HG03520 (cell line): Measurements from ENCODE around the gene RNPEPL1.

Experiments
- ATAC-seq: cut with Tn5 transposase; IDR thresholded peaks from one replicate; pipeline ENCODE4 v1.9.1; 2021; ENCODE audit warnings: mild to moderate bottlenecking, moderate library complexity; ENCODE audit not compliant: unreplicated experiment

The RNPEPL1 gene

GRCh38 chr2:240576036-240576435 lies 7.8 kb downstream of the RNPEPL1 start:
- ATAC-seq, result no peak

DNA sequence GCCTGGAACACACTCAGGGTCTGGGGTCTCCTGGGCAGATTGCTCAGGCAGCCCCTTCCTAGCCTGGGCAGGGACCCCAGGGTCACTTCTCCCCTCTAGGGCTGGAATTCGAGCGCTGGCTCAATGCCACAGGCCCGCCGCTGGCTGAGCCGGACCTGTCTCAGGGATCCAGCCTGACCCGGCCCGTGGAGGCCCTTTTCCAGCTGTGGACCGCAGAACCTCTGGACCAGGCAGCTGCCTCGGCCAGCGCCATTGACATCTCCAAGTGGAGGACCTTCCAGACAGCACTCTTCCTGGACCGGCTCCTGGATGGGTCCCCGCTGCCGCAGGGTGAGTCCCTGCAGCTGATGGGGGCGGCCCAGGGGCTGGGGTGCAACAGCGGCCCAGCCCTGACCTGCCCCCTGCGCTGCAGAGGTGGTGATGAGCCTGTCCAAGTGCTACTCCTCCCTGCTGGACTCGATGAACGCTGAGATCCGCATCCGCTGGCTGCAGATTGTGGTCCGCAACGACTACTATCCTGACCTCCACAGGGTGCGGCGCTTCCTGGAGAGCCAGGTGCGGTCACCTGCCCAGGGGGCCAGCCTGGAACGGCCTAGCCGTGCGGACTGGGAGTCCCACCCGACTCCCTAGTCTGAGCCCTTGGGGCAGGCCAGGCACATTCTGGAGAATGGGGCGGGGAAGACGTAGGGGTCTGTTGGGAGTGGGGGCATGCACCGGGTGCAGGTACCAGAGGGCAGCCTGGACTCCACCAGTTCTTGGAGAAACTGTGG lies 8.3 kb downstream of the RNPEPL1 start:
- no peak for ATAC-seq

- ATAC-seq, result no peak
Measured at GRCh38 chr2:240577281-240578109, 9.2 kb downstream of the RNPEPL1 start.

- ATAC-seq, result no peak
Measured at GRCh38 chr2:240578110-240578450, 9.8 kb downstream of the RNPEPL1 start.

- ATAC-seq, result no peak
Measured at GRCh38 chr2:240578488-240578887, 10.2 kb downstream of the RNPEPL1 start.

GRCh38 chr2:240579071-240579762 lies 10.9 kb downstream of the RNPEPL1 start:
- no peak for ATAC-seq

- ATAC-seq, result peak; percentile 42
Measured at GRCh38 chr2:240579771-240580614, 11.7 kb downstream of the RNPEPL1 start.

GRCh38 chr2:240581811-240582210 lies 13.5 kb downstream of the RNPEPL1 start:
- no peak for ATAC-seq

DNA sequence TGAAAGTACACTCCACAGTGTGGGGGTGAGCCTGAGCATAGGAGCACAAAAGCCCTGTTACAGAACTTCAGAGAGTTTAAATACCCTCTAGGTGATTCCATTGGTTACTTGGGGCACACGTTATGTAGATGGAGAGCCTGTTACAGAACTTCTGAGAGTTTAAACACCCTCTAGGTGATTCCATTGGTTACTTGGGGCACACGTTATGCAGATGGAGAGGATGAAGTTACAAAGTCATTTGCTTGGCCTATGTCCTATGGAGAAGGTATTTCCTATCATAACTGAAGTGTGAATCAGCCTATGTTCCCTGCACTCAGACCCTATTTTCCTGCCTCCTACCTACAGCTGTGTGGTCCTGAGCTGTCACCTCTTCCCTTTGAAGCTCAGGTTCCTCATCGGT lies 14.5 kb downstream of the RNPEPL1 start:
- no peak for ATAC-seq

DNA sequence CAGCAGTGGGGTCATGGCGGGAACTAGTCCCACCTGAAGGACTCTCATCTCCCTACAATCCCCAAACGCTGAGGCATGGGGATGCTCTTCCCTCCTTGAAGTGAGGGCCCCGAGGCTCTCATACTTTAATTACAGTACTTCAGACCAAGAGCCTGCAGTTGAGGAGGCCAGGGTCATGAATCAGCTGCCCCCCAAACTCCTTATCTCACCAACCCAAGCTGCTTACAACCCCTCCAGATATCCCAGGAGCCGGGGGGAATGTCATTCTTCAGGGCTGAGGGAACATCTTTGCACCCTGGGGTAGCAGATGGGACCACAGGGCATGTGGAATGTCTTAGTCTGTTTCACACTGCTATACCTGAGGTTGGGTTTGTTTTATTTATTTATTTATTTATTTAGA lies 15.5 kb downstream of the RNPEPL1 start:
- ATAC-seq, result no peak

DNA sequence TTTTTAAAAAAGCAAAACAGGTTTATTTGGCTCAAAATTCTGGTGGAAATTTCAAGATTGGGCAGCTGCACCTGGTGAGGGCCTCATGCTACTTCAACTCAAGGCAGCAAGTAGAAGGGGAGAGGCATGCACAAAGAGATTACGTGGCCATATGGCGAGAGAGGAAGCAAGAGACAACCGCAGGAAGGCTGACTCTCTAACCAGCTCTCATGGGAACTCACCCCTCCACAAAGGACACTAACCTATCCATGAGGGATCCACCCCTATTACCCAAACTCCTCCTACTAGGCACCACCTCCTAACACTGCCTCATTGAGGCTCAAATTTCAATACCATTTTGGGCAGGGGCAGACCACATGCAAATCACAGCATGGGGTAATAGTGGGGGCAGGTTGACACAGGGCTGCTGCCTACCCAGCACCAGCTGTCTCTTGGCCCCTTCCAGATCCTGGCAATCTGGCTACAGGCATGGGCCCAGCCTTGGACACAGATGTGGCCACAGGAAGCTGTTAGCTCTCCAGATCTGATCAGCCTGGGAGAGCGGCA lies 16.3 kb downstream of the RNPEPL1 start:
- peak; percentile 37 for ATAC-seq

GRCh38 chr2:240585101-240585500 lies 16.8 kb downstream of the RNPEPL1 start:
- ATAC-seq, result peak; percentile 14

GRCh38 chr2:240585681-240586197 lies 17.5 kb downstream of the RNPEPL1 start:
- no peak for ATAC-seq

DNA sequence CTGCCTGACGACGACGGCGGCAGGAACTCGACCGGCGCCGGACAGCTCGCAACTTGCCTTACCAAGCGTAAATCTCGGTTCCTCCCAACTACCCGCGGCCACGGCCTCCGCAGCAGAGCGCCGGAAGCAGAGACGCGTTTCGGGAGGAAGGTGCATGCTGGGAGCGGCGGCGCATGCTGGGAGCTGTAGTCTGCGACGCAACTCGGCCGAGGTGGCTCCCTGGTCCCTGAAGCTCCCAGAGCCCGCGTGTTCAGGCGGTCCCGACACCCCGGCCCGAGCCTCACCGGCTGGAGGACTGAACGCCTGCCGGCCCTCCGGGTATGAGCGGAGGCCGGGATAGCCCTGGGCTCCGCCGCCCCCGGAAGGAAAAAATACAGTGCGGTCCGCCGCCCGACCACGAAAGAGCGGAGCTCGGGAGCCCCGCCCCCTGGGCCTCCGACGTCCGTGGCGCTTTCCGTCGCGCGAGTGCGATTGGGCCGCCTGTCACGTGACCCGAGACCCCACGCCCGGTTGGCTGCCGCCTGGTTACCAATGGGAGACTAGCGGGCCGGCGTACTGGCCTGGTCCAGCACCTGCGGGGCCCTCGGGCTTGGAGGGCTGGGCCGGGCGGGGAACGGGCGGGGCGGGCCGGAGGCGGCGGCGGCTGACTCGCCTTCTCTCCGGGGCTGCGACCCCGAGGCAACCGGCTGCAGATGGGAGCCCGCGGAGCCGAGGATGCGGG lies 18.1 kb downstream of the RNPEPL1 start, which contains the start of gene CAPN10:
CAPN10 (plus strand) TSS at position 537 of the 721 bp plus-strand sequence; CDS start at position 715, 178 bp downstream.
- ATAC-seq, result peak; percentile 52

DNA sequence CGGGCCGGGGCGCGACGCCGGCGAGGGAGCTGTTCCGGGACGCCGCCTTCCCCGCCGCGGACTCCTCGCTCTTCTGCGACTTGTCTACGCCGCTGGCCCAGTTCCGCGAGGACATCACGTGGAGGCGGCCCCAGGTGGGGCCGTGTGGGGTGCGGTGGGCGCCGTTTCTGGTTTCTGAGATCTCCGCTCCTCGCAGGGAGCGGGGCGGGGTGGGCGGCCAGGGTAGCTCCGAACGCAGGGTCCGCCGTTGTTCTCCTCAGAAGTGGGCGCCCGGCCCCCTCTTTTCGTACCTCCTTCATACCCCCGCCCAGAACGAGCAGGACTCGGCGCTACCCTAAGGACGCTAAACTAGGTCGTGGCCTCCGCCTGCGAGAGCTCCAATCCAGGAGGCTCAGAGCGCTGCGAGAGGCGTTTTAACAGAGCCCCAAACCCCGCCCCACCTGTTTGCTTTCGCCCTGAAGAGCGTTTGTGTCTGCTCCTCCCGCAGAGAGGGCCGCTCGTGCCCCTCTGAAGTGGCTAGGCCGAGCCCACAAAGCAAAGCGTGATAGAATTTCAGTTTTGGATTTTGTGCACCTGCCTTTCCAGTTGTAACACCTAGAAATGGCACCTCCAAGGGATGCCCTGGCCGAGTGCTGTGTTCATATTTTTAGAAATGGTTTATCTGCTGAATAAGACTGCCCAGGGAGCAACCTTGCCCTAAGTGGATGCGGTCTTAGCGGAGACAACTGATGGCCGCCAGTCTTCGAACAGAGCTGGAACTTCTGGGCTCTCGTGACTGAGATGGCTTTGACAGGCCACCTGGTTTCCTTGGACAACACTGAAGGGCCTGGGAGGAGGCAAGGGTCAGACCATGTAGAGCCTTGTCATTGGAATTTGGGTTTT lies 18.9 kb downstream of the RNPEPL1 start:
- ATAC-seq, result peak; percentile 1

DNA sequence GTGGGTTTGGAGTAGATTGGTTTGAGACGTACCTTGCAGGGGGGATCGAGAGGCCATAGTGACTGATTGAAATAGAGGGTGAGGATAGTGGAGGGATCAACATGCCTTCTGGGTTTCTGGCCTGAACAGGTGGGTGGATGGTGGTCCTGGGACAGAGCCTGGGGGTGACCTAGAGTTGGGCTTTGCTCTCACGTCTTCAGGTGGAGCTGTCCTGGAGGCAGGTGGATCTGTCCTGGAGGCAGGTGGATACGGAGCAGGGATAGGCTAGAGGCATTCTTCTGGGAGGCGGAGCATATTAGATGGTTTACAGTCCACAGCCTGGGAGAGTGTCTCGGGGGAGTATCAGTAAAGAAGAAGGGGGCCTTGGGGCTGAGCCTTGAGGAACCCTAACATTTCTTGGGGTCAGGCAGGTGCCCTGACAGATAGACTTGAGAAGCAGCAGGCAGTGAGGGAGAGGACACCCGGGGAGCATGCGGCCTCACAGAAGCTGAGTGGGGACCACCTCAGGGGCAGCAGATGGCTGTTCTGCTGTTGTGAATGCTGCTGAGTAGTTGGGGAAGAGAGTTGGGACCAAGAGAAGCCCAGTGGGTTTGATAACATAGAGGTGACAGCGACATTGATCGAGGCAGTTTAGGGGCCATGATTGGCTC lies 19.8 kb downstream of the RNPEPL1 start:
- no peak for ATAC-seq

DNA sequence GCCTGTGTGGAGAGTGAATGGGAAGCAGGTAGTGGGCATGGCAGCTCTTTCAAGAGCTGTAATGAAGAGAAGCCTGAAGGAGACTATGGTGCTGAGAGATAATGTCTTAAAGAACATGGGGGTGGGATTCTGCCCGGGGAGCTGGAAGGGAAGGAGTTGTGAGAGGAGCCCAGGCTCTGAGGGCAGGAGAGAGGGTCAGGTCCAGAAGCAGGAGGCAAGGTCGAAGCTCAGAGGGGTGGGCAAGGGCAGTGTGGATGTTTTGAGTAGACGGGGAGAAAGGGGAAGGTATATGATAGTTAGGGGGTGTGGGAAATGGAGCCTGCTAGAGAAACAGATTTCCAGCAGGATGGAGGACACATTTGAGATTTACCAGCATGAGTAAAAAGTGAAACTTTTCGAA lies 20.4 kb downstream of the RNPEPL1 start:
- ATAC-seq, result no peak

DNA sequence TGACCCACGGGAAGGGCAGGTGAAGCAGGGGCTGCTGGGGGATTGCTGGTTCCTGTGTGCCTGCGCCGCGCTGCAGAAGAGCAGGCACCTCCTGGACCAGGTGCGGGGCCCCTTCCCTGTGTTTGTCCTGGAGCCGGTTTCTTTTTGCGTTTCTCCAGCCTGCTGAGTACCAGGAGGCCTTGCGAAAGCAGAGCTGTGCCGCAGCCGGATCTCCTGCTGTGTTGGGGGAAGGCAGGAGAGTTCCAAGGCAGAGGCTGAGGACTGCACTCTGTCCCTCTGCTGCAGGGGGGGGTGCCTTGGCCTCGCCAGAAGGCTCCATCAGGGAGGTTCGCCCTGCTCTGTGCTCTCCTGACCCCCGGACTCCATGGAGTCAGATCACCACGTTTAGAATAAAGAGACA lies 21.1 kb downstream of the RNPEPL1 start:
- no peak for ATAC-seq
